NCI-H1417 (cell line): ENCODE measurements around the gene MYO18A.

Experiments
- DNase-seq, 3 experiments: peaks; one replicate each; lab custom pipeline; 2025; lab: John Stamatoyannopoulos, UW

The MYO18A gene

GRCh38 chr17:29124135-29124924 lies 55.9 kb downstream of the MYO18A start:
- peak; percentile 46 to 83 (median 56) for DNase-seq

GRCh38 chr17:29123111-29123510 lies 57.1 kb downstream of the MYO18A start:
- DNase-seq: no peak

- no peak for DNase-seq
Observed at GRCh38 chr17:29121442-29121841, 58.8 kb downstream of the MYO18A start.

- DNase-seq: no peak
Observed at GRCh38 chr17:29120433-29120832, 59.8 kb downstream of the MYO18A start.

GRCh38 chr17:29119265-29119664 lies 60.9 kb downstream of the MYO18A start:
- DNase-seq: no peak

- peak; percentile 22 to 81 (median 45) for DNase-seq
Observed at GRCh38 chr17:29116804-29117753, 63.1 kb downstream of the MYO18A start.

- peak; percentile 32 to 83 (median 67) for DNase-seq
Observed at GRCh38 chr17:29115961-29116803, 64.0 kb downstream of the MYO18A start.

GRCh38 chr17:29115435-29115834 lies 64.8 kb downstream of the MYO18A start:
- no peak for DNase-seq

- no peak for DNase-seq
Observed at GRCh38 chr17:29114141-29114540, 66.1 kb downstream of the MYO18A start.

- DNase-seq: no peak
Observed at GRCh38 chr17:29113334-29113733, 66.9 kb downstream of the MYO18A start.

GRCh38 chr17:29112771-29113295 lies 67.4 kb downstream of the MYO18A start:
- DNase-seq: no peak

- peak; percentile 60 to 83 (median 68) for DNase-seq
Observed at GRCh38 chr17:29111816-29112499, 68.2 kb downstream of the MYO18A start.

- no peak for DNase-seq
Observed at GRCh38 chr17:29110372-29110757, 69.8 kb downstream of the MYO18A start.

GRCh38 chr17:29109477-29110371 lies 70.5 kb downstream of the MYO18A start:
- no peak for DNase-seq

GRCh38 chr17:29108823-29109476 lies 71.2 kb downstream of the MYO18A start:
- no peak for DNase-seq

GRCh38 chr17:29107933-29108822 lies 72.0 kb downstream of the MYO18A start:
- DNase-seq: peak in 2 of 3 experiments; percentile 18 to 29

- no peak for DNase-seq
Observed at GRCh38 chr17:29107084-29107483, 73.1 kb downstream of the MYO18A start.

GRCh38 chr17:29103341-29103740 lies 76.9 kb downstream of the MYO18A start:
- no peak for DNase-seq
